Neuronal stem cell (in vitro differentiated cells): ENCODE results near the gene CBX5.

ENCODE experiments used
- DNase-seq: peaks from one replicate; pipeline ENCODE4 v3.0.0-alpha.2; 2013; ENCODE audit warnings: low spot score
- H2AFZ ChIP-seq: one replicate; pipeline ENCODE4 v1.6.1; 2013; ENCODE audit warnings: mild to moderate bottlenecking, low read length, inconsistent platforms
- H2AK5ac ChIP-seq: 2 replicates; pipeline ENCODE4 v1.6.1; 2013; ENCODE audit warnings: low read depth, mild to moderate bottlenecking, inconsistent platforms, low read length, moderate library complexity, mixed read lengths
- H2BK120ac ChIP-seq: 2 replicates; pipeline ENCODE4 v1.6.1; 2013; ENCODE audit warnings: low read depth, mild to moderate bottlenecking, inconsistent platforms, low read length, moderate library complexity, mixed read lengths
- H2BK12ac ChIP-seq: one replicate; pipeline ENCODE4 v1.6.1; 2013; ENCODE audit warnings: low read length, inconsistent platforms
- H2BK15ac ChIP-seq: 2 replicates; pipeline ENCODE4 v1.6.1; 2013; ENCODE audit warnings: mild to moderate bottlenecking, low read length, inconsistent platforms, mixed read lengths
- H2BK5ac ChIP-seq: one replicate; pipeline ENCODE4 v1.6.1; 2013; ENCODE audit warnings: inconsistent platforms, mild to moderate bottlenecking, low read length, moderate library complexity
- H3K14ac ChIP-seq: one replicate; pipeline ENCODE4 v1.6.1; 2013; ENCODE audit warnings: low read length, inconsistent platforms
- H3K18ac ChIP-seq: 2 replicates; pipeline ENCODE4 v1.6.1; 2013; ENCODE audit warnings: low read length, inconsistent platforms
- H3K23ac ChIP-seq: 2 replicates; pipeline ENCODE4 v1.6.1; 2013; ENCODE audit warnings: low read depth, mild to moderate bottlenecking, mixed read lengths, low read length, inconsistent platforms; ENCODE audit not compliant: poor library complexity
- H3K27ac ChIP-seq: replicated peaks from 3 replicates; pipeline ENCODE4 v1.5.1; 2013; ENCODE audit warnings: low read length, inconsistent platforms
- H3K27me3 ChIP-seq, 3 experiments: 2 replicates each; pipeline ENCODE4 v1.6.1; 2013; ENCODE audit warnings: low read length in 3 of 3, mild to moderate bottlenecking in 2 of 3, inconsistent platforms in 1 of 3, low read depth in 1 of 3, mixed read lengths in 1 of 3, moderate library complexity in 1 of 3; ENCODE audit not compliant: control insufficient read depth in 3 of 3, insufficient read depth in 3 of 3
- H3K36me3 ChIP-seq, 2 donors: replicated peaks in 1 of 2; 2 replicates each; pipeline ENCODE4 v1.6.1; 2013; ENCODE audit warnings: low read length in 2 of 2; ENCODE audit not compliant: control insufficient read depth in 2 of 2, insufficient read depth in 2 of 2
- H3K4ac ChIP-seq: 2 replicates; pipeline ENCODE4 v1.6.1; 2013; ENCODE audit warnings: inconsistent platforms, mild to moderate bottlenecking, low read length, moderate library complexity
- H3K4me1 ChIP-seq, 2 donors: 1 replicate in 1 of 2; 2 replicates in 1 of 2; pipeline ENCODE4 v1.6.1; 2013; ENCODE audit warnings: low read length in 2 of 2, low read depth in 1 of 2; ENCODE audit not compliant: control insufficient read depth in 2 of 2, insufficient read depth in 1 of 2
- H3K4me2 ChIP-seq: one replicate; pipeline ENCODE4 v1.6.1; 2013; ENCODE audit warnings: mild to moderate bottlenecking, low read length, inconsistent platforms; ENCODE audit not compliant: insufficient read depth, poor library complexity, severe bottlenecking
- H3K4me3 ChIP-seq, 2 donors: 2 replicates each; pipeline ENCODE4 v1.5.1; 2013; ENCODE audit warnings: low read length in 2 of 2, mild to moderate bottlenecking in 2 of 2, inconsistent platforms in 1 of 2, moderate library complexity in 1 of 2
- H3K79me1 ChIP-seq: one replicate; pipeline ENCODE4 v1.6.1; 2013; ENCODE audit warnings: low read depth, mild to moderate bottlenecking, inconsistent platforms, low read length, moderate library complexity
- H3K9ac ChIP-seq: one replicate; pipeline ENCODE4 v1.6.1; 2013; ENCODE audit warnings: mild to moderate bottlenecking, low read depth, low read length, inconsistent platforms; ENCODE audit not compliant: poor library complexity
- H3K9me3 ChIP-seq, 2 donors: replicated peaks in 1 of 2; 2 replicates each; pipeline versions ENCODE3 to v1.6.1; 2013; ENCODE audit warnings: low read length in 2 of 2, mild to moderate bottlenecking in 2 of 2, inconsistent platforms in 1 of 2, low read depth in 1 of 2, mixed read lengths in 1 of 2, moderate library complexity in 1 of 2; ENCODE audit not compliant: control insufficient read depth in 2 of 2, insufficient read depth in 1 of 2
- H4K8ac ChIP-seq: one replicate; pipeline ENCODE4 v1.6.1; 2013; ENCODE audit warnings: low read depth, mild to moderate bottlenecking, inconsistent platforms, low read length, moderate library complexity
- H4K91ac ChIP-seq: one replicate; pipeline ENCODE4 v1.6.1; 2013; ENCODE audit warnings: low read length, low read depth, mild to moderate bottlenecking, inconsistent platforms; ENCODE audit not compliant: poor library complexity
- WGBS, 2 donors: extraction: QIAGEN DNeasy Blood & Tissue Kit; methylation state at CpG; one replicate each; pipeline ENCODE4 v1.1.7; 2013; ENCODE audit warnings: missing lambda C conversion rate in 2 of 2, mixed read lengths in 1 of 2; ENCODE audit not compliant: insufficient read length in 2 of 2, insufficient replicate concordance in 1 of 2; ENCODE audit errors: extremely low coverage in 2 of 2; 5-methylcytosine and 5-hydroxymethylcytosine counted together

Gene CBX5

GRCh38 chr12:54240129-54240528, 39.8 kb downstream of the CBX5 start:
- H4K91ac ChIP-seq: no peak overlapping the region
- H3K4me2 ChIP-seq: no peak overlapping the region
- no peak overlapping the region for H4K8ac ChIP-seq
- no peak overlapping the region for H3K14ac ChIP-seq
- H3K18ac ChIP-seq: no peak overlapping the region
- no peaks in the 10 kb centered on the region for H3K79me1 ChIP-seq
- H2BK120ac ChIP-seq: no peak overlapping the region
- peaks cover 18 to 97% of the 10 kb centered on the region in 2 donors for H3K36me3 ChIP-seq
- no peaks in the 10 kb centered on the region for H3K27me3 ChIP-seq
- no peak overlapping the region for H3K4me3 ChIP-seq
- no peak overlapping the region for H2AK5ac ChIP-seq
- no peak for DNase-seq
- no peak overlapping the region for H2AFZ ChIP-seq
- H3K4ac ChIP-seq: no peak overlapping the region
- H3K4me1 ChIP-seq: no peaks in the 10 kb centered on the region
- H3K9ac ChIP-seq: no peak overlapping the region
- H2BK5ac ChIP-seq: no peak overlapping the region
- no peak overlapping the region for H3K23ac ChIP-seq
- no peaks in the 10 kb centered on the region for H3K9me3 ChIP-seq
- no CpG with 5 or more reads among the region's 2 CpGs for WGBS, 2 donors
- no peak overlapping the region for H2BK12ac ChIP-seq
- no peak overlapping the region for H3K27ac ChIP-seq
- H2BK15ac ChIP-seq: no peak overlapping the region

GRCh38 chr12:54239620-54240019, 40.3 kb downstream of the CBX5 start:
- no peak overlapping the region for H4K91ac ChIP-seq
- H3K4me2 ChIP-seq: no peak overlapping the region
- no peak overlapping the region for H3K14ac ChIP-seq
- no peaks in the 10 kb centered on the region for H3K79me1 ChIP-seq
- no peak overlapping the region for H2BK15ac ChIP-seq
- H3K4me3 ChIP-seq: no peak overlapping the region
- no peak for DNase-seq
- H2AFZ ChIP-seq: no peak overlapping the region
- H3K4ac ChIP-seq: no peak overlapping the region
- H3K4me1 ChIP-seq: no peaks in the 10 kb centered on the region
- no peak overlapping the region for H4K8ac ChIP-seq
- H3K18ac ChIP-seq: no peak overlapping the region
- peaks cover 16 to 97% of the 10 kb centered on the region in 2 donors for H3K36me3 ChIP-seq
- H3K27ac ChIP-seq: no peak overlapping the region
- no peak overlapping the region for H2AK5ac ChIP-seq
- no peak overlapping the region for H2BK5ac ChIP-seq
- no peaks in the 10 kb centered on the region for H3K9me3 ChIP-seq
- no peak overlapping the region for H3K23ac ChIP-seq
- H3K27me3 ChIP-seq: no peaks in the 10 kb centered on the region
- H3K9ac ChIP-seq: no peak overlapping the region
- H2BK120ac ChIP-seq: no peak overlapping the region
- no peak overlapping the region for H2BK12ac ChIP-seq

- no peak overlapping the region for H3K14ac ChIP-seq
- no peak overlapping the region for H4K91ac ChIP-seq
- no peak overlapping the region for H3K4ac ChIP-seq
- no peak overlapping the region for H3K27ac ChIP-seq
- H2BK15ac ChIP-seq: no peak overlapping the region
- no peak overlapping the region for H3K4me2 ChIP-seq
- no peak overlapping the region for H2BK120ac ChIP-seq
- H3K18ac ChIP-seq: no peak overlapping the region
- H2BK5ac ChIP-seq: no peak overlapping the region
- H3K9ac ChIP-seq: no peak overlapping the region
- no peak overlapping the region for H3K4me3 ChIP-seq
- H2AFZ ChIP-seq: no peak overlapping the region
- no peak overlapping the region for H4K8ac ChIP-seq
- H3K9me3 ChIP-seq: no peaks in the 10 kb centered on the region
- H2BK12ac ChIP-seq: no peak overlapping the region
- H3K27me3 ChIP-seq: no peaks in the 10 kb centered on the region
- peaks cover 15 to 95% of the 10 kb centered on the region in 2 donors for H3K36me3 ChIP-seq
- no CpG with 5 or more reads among the region's 1 CpG for WGBS, 2 donors
- DNase-seq: no peak
- no peak overlapping the region for H3K23ac ChIP-seq
- no peak overlapping the region for H2AK5ac ChIP-seq
- no peaks in the 10 kb centered on the region for H3K4me1 ChIP-seq
- H3K79me1 ChIP-seq: no peaks in the 10 kb centered on the region
These were observed 41.4 kb downstream of the CBX5 start for GRCh38 chr12:54238531-54238930.

DNA sequence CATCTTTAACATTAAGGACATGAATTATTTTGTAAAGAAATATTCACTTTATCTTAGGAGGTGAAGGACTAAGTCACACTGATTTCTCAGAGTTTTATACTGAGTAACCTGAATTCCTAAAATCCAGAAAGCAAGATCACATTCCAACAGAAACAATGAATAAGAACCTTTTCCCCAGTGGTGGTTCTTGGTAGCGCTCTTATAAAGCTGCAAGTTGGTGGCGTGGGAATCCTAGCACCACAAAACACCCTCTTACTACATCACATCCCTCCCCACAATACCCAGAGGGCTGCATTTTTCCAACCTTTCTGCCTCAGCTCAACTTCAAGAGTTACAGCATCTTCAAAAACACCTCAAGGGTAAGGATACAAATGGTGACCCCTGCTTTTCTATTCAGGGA, 47.1 kb downstream of the CBX5 start:
- no peak overlapping the region for H4K91ac ChIP-seq
- no peak overlapping the region for H3K23ac ChIP-seq
- H3K4ac ChIP-seq: no peak overlapping the region
- no peak overlapping the region for H4K8ac ChIP-seq
- H3K9ac ChIP-seq: no peak overlapping the region
- no peak for DNase-seq
- H3K18ac ChIP-seq: no peak overlapping the region
- H2BK120ac ChIP-seq: no peak overlapping the region
- H3K14ac ChIP-seq: no peak overlapping the region
- H3K4me1 ChIP-seq: peaks cover 7 to 10% of the 10 kb centered on the region in 2 donors
- no peak overlapping the region for H3K4me3 ChIP-seq
- WGBS, 2 donors: no CpG with 5 or more reads among the region's 2 CpGs
- peaks cover 7 to 52% of the 10 kb centered on the region in 2 donors for H3K36me3 ChIP-seq
- no peak overlapping the region for H2AFZ ChIP-seq
- H2BK12ac ChIP-seq: no peak overlapping the region
- H2BK5ac ChIP-seq: no peak overlapping the region
- H3K79me1 ChIP-seq: no peaks in the 10 kb centered on the region
- no peak overlapping the region for H3K4me2 ChIP-seq
- H2AK5ac ChIP-seq: no peak overlapping the region
- no peak overlapping the region for H2BK15ac ChIP-seq
- H3K27me3 ChIP-seq: no peaks in the 10 kb centered on the region
- no peaks in the 10 kb centered on the region for H3K9me3 ChIP-seq
- no peak overlapping the region for H3K27ac ChIP-seq
